ENCODE data around the gene CACFD1.

DNA sequence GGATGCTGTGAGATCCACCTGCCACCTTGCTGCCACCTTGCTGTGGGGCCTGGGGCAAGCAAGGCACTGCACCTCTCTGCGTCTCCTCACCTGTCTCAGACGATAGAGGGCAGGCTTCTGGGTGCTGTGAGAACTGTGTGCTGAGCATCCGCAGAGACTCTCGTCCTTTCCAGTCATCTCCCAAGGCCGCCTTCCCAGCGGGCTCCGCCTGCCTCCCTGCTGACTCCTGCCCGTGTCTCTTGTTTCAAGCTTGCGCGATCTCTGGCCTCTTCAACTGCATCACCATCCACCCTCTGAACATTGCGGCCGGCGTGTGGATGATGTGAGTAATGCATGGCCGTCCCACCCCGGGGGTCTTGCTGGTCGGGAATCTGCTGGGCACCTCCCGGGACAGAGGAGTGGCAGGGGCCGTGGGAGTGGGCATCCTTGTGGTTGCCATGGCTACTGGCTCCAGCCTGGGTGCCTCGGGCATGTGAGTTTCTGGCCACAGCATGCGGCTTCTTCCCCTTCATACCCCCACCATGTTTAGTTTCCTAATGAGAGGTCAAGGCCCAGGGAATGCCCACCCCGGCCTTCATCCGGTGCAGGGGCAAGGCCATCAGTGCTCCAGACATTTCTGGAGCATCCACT is 3.6 kb downstream of the CACFD1 start:
- TF ChIP-seq, protein P1, sequence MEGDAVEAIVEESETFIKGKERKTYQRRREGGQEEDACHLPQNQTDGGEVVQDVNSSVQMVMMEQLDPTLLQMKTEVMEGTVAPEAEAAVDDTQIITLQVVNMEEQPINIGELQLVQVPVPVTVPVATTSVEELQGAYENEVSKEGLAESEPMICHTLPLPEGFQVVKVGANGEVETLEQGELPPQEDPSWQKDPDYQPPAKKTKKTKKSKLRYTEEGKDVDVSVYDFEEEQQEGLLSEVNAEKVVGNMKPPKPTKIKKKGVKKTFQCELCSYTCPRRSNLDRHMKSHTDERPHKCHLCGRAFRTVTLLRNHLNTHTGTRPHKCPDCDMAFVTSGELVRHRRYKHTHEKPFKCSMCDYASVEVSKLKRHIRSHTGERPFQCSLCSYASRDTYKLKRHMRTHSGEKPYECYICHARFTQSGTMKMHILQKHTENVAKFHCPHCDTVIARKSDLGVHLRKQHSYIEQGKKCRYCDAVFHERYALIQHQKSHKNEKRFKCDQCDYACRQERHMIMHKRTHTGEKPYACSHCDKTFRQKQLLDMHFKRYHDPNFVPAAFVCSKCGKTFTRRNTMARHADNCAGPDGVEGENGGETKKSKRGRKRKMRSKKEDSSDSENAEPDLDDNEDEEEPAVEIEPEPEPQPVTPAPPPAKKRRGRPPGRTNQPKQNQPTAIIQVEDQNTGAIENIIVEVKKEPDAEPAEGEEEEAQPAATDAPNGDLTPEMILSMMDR (IDR thresholded peaks at IDR 0.05), result no peak
- no peak for TF ChIP-seq EP300 (IDR thresholded peaks at IDR 0.05)
- no peak for TF ChIP-seq POLR2A (IDR thresholded peaks at IDR 0.05)

Data from tibial nerve (tissue), 4 donors.